Lung (tissue), 12 donors: ENCODE results near the gene SBF2. TPM values are rescaled to one million over a fixed set of nuclear protein-coding genes. Genes with fewer than 3 reads are reported as not detected.
"Not testable (repeated sequence)": the region's sequence is repeated elsewhere in the genome, so short reads cannot be mapped to it uniquely, and the experiment has no call there.

ENCODE experiments used
- ATAC-seq: fragments of 200-7000 bp; cut with Tn5 transposase; one replicate; pipeline ENCODE4 v1.9.1; 2020; ENCODE audit warnings: moderate number of reproducible peaks; ENCODE audit not compliant: insufficient read depth, low FRiP score
- DNase-seq, 3 donors: peaks; one replicate each; pipeline ENCODE4 v3.0.0-alpha.2; 2013 to 2017
- H3K27ac ChIP-seq, 2 donors: one replicate each; pipeline ENCODE4 v1.5.1; 2013; ENCODE audit warnings: mild to moderate bottlenecking in 2 of 2, moderate library complexity in 2 of 2, control low read depth in 1 of 2, inconsistent platforms in 1 of 2, low read depth in 1 of 2, low read length in 1 of 2
- H3K27me3 ChIP-seq, 3 donors: one replicate each; pipeline ENCODE4 v1.5.1; 2013; ENCODE audit warnings: low read length in 2 of 3; ENCODE audit not compliant: control insufficient read depth in 3 of 3, insufficient read depth in 3 of 3
- H3K36me3 ChIP-seq, 4 donors: one replicate each; pipeline ENCODE4 v1.5.1; 2013; ENCODE audit warnings: low read length in 4 of 4, mild to moderate bottlenecking in 1 of 4, moderate library complexity in 1 of 4; ENCODE audit not compliant: control insufficient read depth in 4 of 4, insufficient read depth in 4 of 4
- H3K4me1 ChIP-seq, 5 donors: one replicate each; pipeline ENCODE4 v1.5.1; 2013; ENCODE audit warnings: low read length in 5 of 5, mild to moderate bottlenecking in 2 of 5, moderate library complexity in 1 of 5; ENCODE audit not compliant: control insufficient read depth in 5 of 5, insufficient read depth in 5 of 5
- H3K4me3 ChIP-seq: one replicate; pipeline ENCODE4 v1.5.1; 2013; ENCODE audit warnings: mild to moderate bottlenecking, control low read depth, moderate library complexity
- H3K9ac ChIP-seq, 2 donors: one replicate each; pipeline ENCODE4 v1.5.1; 2013; ENCODE audit warnings: low read length in 2 of 2, control low read depth in 1 of 2; ENCODE audit not compliant: insufficient read depth in 1 of 2
- H3K9me3 ChIP-seq, 4 donors: one replicate each; pipeline ENCODE4 v1.5.1; 2013; ENCODE audit warnings: low read length in 3 of 4, mild to moderate bottlenecking in 1 of 4, moderate library complexity in 1 of 4; ENCODE audit not compliant: control insufficient read depth in 4 of 4, insufficient read depth in 3 of 4
- CTCF ChIP-seq: IDR thresholded peaks from 2 replicates; pipeline ENCODE4 v1.5.1; 2012; ENCODE audit warnings: mild to moderate bottlenecking; ENCODE audit errors: control extremely low read depth, extremely low read depth
- WGBS, 2 donors: extraction: QIAGEN DNeasy Blood & Tissue Kit; methylation state at CpG; one replicate each; pipeline ENCODE4 v1.1.7; 2013; 5-methylcytosine and 5-hydroxymethylcytosine counted together
- polyA plus RNA-seq, 2 donors: library from polyadenylated mRNA; stranded (reverse); fragments of 200-250 nt; gene quantifications; one replicate each; pipeline ENCODE4 v1.2.1, GENCODE V29; 2013
- total RNA-seq, 2 donors: library from RNA; depleted of rRNA in 1 of 2; stranded (reverse); fragments of >200 nt in 1 of 2; gene quantifications; one replicate each; pipeline ENCODE4 v1.2.1, GENCODE V29; 2014 to 2021
- donor health status: control.
- donor health status: control.
- donor health status: Bipolar disorder and iron deficiency.
- donor health status: healthy.
- donor health status: DM: yes; HTN: yes; CAD: no.

The SBF2 gene
- total and polyA plus RNA-seq, 4 donors, result 4.4 to 104 (median 24.9) TPM

DNA sequence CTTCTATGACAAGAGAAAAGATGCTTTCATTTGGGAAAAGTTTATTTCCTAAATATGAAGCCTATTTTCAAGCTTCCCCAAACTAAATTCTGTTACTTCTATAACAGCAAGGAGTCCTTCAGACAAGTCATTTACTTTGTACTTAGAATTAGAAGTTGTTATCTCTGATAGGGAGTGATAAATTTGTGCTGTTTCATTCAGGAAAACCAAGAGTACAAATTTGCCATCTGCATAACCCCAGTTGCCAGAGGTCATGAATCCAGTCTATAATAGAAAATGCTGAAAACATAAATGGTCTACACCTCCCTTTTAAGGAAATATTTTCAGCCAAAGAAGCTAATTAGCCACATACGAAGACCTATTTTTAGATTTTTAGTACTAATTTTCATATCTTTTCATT is 61.3 kb downstream of the SBF2 start:
- no peak overlapping the region for H3K4me3 ChIP-seq
- WGBS, 2 donors, result 76 to 77% methylated on average over 1 of the region's 1 CpG
- no peak overlapping the region for H3K9ac ChIP-seq
- peaks cover 0 to 4% (median 1%) of the 10 kb centered on the region in 4 donors for H3K9me3 ChIP-seq
- H3K4me1 ChIP-seq, result peaks cover 0 to 3% (median 0%) of the 10 kb centered on the region in 5 donors
- TF ChIP-seq CTCF, result no peak
- DNase-seq (no peak), ATAC-seq (no peak)
- peaks cover 0 to 4% (median 0%) of the 10 kb centered on the region in 4 donors for H3K36me3 ChIP-seq
- no peak overlapping the region for H3K27ac ChIP-seq
- no peaks in the 10 kb centered on the region for H3K27me3 ChIP-seq

- WGBS, 2 donors, result 89 to 98% methylated on average over 13 of the region's 13 CpGs
- not testable (repeated sequence) for H3K27me3 ChIP-seq, ATAC-seq, H3K9ac ChIP-seq, H3K4me1 ChIP-seq, H3K4me3 ChIP-seq, H3K27ac ChIP-seq, H3K36me3 ChIP-seq, H3K9me3 ChIP-seq, DNase-seq
Measured at GRCh38 chr11:10231803-10232202, 62.2 kb downstream of the SBF2 start.

- Histone ChIP-seq H3K9ac (no peak overlapping the region), H3K36me3 (no peaks in the 10 kb centered on the region), H3K9me3 (no peaks in the 10 kb centered on the region), H3K4me3 (no peak overlapping the region), H3K27ac (no peak overlapping the region), H3K4me1 (no peaks in the 10 kb centered on the region), H3K27me3 (no peaks in the 10 kb centered on the region)
- 42 to 67% methylated on average over 2 of the region's 2 CpGs for WGBS, 2 donors
- no peak for ATAC-seq
- no peak for TF ChIP-seq CTCF
- DNase-seq, result no peak
Measured at GRCh38 chr11:10225553-10225952, 68.5 kb downstream of the SBF2 start.

DNA sequence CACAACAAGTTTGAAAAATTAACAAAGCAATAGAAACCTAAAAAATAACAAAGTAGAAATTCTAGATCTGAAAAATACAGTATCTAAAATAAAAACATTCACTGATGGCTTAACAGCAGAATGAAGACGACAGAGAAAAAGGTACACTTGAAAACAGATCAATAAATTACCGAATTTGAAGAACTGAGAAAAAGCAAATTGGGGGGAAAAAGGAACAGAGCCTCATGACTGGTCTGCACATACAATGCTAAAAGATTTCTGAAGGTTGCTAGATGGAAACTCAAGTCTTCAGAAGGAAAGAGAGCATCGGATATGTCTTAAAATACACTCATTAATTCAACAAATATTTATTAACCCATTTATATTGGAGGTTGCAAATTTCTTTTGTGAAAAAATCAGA is 71.6 kb downstream of the SBF2 start:
- no peak for TF ChIP-seq CTCF
- Histone ChIP-seq H3K27ac (no peak overlapping the region), H3K9me3 (no peaks in the 10 kb centered on the region), H3K27me3 (no peaks in the 10 kb centered on the region), H3K9ac (no peak overlapping the region), H3K4me1 (no peaks in the 10 kb centered on the region), H3K36me3 (no peaks in the 10 kb centered on the region), H3K4me3 (no peak overlapping the region)
- 92 to 96% methylated on average over 3 of the region's 3 CpGs for WGBS, 2 donors
- DNase-seq (no peak), ATAC-seq (no peak)
